ENCODE measurements around the gene EHBP1.

Gene EHBP1

DNA sequence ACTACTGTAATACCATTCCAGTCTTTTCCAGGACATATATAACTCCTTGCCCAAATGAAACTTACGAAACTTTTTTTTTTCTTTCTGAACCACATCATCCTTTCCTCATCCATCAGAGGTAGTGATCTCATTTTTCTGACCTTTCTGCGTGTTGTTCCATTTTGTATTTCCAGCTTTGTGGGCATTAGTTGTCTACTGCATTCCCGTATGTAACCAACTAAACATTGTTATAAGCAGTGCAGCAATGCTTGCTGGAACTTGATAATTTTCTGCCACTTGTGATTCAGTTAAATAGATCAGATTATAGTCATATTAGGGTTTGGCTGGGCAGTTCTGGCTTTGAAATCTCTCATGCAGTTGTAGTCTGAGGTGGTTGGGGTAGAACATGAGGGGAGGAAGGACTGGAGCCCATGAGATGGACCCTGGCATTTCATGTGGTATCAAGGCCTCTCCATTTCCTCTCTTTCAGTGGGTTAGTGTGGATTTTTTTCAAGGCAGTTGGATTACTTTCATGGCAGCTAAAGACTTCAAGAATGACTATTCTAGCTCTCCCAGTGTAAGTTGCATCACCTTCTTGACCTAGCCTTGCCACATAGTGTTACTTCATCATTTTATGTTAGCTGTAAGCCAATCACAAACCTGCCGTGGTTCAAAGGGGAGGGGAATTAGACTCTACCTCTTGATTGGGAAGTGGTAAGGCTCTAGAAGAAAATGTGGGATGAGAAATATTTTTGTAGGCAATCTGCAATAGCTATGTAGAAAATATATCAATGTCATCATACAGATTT, 80.5 kb downstream of the EHBP1 start:
- no peak for DNase-seq

DNA sequence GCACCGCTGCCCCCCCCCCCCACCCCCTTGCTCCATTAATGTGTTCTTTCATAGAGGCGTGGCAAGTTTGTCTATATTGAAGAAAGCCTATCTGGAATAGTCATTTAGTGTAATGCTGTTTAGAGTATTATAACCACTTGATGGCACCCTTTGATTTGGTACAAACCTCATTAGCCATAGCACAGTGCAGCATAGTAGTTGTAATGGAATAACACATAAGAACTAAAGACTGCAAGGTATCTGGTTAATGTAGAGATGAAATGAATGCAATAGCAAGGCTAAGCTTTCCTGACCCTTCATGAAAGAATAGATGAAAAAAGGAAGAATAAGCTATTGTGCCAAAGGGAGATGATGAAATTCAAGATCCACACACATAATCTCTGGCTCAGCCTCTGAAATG, 81.9 kb downstream of the EHBP1 start:
- DNase-seq = no peak

DNA sequence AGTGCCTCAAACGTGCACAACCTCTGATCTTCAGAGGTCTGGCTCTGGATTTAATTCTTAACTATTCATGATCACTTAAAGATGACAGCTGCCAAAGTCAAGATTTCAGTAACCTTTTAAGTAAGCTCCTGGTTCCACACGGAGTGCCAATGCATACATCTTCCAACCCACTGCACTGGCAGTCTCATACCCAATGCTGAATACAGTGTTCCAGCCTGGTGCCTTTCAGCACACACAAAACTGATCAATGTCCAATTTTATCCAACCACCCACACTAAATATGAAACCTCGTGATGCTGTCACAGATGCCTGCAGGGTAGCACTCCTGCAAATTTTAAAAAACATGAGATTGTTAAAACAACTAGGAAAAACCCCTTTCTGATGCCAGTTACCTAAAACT, 84.0 kb downstream of the EHBP1 start:
- DNase-seq = no peak

DNA sequence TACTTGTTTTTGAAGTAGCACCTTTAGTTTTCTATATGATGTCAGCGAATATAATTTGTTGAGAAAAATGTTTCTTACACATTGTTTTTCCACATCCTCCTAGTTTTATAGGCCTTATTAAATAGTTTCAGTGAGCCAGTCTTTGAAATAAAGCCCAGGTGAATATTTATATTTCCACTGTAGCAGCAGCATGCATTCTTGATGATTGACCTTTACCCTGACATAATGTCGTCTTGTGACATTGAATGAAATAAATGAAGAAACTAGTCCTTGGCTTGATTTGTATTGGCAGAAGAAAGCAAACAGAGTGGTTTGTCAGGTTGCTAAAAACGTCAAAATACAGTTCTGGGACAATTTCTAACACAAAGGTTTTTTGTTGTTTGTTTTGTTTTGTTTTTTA, 84.4 kb downstream of the EHBP1 start:
- no peak for DNase-seq

DNA sequence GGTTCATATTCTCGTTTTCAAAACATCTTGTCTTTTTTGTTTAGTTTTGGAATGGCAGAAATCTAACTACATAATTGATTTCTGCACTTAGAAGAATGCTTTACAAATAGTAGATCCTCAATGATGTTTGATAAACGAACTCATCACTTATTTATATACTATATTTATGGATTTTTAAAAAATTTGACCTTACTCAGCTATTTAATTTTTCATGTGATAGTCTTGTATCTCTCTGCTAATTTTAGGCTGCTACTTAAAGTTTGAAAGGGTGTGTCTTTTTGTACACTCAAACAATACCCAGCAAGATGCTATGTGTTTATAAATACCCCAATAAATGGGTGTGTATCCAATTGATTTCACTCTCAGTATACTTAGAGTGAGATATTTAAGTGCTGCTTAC, 86.9 kb downstream of the EHBP1 start:
- no peak for DNase-seq

DNA sequence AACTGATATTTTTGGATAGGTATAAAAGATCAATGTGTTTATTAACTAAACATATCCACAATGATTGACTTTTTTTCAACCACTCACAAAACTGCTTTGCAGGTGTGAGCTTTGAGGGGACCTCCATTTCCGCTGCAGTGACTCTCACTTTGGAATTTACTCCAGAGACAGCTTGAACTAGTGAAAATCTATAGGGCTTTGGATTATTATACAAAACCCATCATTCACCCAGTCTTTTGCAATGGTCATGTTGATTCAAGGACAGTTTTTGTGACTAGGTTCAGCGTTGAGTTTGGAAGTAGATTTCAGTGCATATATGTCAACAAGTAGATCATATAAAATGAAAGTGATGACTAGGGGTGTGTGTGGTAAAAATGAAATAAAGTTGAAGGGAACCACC, 87.7 kb downstream of the EHBP1 start:
- DNase-seq = no peak

DNA sequence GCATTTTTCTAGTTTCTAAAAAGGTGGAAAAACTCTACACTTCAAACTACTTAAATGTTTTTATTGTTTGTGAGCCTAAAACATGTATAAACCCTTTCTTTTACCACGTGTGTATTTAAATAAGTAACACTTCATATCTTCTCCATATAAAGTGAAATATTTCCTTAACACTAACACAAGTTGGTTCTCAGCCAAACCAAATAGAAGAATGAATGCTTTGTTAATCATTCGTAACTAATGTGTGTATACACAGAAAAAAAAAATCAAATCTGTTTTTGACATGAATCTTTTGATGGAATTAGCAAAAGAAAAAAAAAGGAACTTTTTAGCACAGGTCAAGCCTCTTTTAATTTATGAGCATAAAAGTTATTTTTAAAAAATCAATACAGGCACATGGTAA, 89.3 kb downstream of the EHBP1 start:
- no peak for DNase-seq

DNA sequence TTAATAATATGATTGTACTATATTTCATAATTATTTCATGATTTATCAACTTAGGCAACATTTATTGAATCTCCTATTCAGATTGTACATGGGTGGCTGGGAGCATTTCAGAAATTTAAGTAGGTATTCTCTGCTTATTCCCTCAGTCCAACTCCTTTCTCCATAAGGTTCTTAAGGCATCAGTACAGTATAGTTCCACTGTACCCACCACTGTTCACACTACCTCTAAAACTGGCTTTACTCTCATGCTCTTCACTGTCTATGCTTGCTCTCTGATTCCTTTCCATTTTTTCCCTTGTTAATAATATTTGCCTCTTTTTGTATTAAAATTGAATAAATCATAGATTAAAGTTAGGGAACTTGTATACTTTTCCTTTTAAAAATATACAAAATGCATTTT, 89.8 kb downstream of the EHBP1 start:
- DNase-seq = no peak

DNA sequence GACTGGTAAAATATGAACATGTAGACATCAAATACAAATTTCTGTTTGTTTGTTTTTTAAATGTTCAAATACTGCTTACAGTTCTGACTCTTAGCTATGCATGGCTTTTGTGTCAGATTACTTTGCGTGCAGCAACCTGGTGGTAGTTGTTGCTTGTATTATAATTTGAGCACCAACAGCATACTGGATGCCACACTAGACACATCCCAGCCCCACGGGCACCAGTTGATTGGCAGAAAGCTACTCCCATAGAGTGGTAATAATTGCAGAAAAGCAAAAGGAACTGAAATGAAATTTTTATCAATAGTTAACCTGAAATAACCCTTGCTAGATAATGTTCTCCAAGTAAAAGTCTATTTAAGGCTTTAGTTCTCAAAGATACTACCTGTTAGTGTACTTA, 91.6 kb downstream of the EHBP1 start:
- DNase-seq = no peak

DNA sequence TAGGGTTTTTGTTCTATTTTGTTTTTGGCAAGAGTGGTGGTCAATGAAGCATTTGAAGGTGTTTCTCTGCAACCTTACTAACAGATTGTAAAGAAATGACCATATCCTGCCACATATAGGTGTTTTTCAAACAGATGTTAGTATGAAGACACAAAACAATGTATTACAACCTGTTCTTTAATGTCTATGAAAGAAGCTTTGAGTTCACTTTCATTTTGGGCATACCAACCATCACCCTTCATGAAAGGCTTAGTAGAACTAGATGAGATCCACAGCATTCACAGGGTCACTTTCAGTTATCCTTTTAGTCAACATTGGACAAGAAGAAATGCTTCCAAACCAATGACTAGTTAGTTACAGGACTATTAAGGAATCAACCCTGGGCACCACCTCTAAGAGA, 95.1 kb downstream of the EHBP1 start:
- DNase-seq = no peak

DNA sequence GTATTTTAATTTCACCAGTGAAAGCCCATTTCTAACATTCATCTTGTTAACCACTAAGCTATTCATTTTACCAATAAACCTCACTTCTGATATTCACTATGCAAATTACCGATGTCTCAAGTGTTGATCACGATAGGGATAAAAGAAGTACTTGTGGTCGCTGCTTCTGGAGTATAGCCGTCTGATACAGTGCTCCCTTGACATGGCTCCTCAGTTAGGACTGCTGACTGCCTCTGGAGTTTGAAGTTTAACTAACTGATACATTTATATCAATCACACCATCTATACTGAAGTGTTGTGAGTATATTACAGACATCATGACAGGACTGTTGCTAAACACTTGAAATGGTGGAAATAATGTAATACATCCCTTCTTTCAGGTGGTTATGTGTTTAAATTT, 95.6 kb downstream of the EHBP1 start:
- no peak for DNase-seq

DNA sequence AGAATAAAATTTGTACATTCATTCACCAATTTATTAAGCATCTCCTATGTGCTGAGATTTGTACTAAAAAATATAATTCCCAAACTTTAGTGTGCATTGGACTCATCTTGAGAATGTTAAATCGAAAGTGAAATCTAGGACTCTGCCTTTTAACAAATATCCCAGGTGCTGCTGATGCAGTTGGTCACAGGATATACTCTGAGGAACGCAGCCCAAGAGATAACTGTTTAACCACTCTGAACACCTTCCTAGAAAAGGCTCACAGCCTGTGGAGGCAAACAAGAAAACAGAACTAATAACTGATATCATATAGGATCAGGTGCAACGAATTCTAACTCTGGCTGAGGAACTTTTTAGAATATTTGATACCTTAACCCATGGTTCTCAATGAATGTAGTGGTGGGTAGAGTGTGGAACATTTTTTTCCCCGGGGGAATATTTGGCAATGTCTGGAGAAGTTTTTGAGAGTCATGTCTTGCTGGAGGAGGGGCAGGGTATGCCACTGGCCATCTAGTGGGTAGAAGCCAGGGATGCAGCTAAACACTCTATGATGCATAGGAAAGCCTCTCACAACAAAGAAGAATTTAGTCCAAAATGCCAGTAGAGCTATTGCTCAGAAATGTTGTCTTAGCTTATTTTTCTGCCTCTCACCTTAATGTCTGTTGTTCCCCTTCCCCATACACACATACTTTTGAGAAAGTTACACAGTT, 96.5 kb downstream of the EHBP1 start:
- no peak for DNase-seq

DNA sequence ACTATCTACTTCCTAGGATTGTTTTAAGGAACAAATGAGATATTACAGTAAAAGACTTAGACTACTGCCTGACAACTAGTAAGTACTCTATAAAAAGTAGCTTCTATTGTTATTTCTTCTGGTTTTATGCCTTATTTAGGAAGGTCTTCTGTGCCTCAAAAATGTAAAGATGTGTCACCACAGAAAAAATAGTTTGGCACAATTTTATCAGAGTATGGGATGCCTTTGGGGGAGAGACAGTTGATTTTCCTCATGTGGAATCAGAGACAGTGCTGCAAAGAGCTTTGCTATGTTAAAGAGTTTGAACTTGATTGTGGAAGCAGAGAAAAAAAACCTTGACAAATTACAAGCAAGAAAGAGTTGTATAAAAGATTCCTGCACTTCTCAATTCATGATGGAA, 98.4 kb downstream of the EHBP1 start:
- no peak for DNase-seq

DNA sequence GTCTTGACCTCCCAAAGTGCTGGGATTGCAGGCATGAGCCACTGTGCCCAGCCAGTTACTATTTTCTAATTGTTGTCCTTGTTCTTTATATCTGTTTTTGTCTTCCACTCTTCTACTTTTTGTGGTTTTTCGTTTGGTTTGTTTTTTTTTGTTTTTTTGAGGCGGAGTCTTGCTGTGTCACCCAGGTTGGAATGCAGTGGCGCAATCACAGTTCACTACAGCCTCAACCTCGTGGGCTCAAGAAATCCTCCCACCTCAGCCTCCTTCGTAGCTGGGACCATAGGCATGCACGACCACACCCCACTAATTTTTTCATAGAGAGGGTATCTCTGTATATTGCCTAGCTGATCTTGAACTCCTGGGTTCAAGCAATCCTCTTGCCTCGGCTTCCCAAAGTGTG, 100.7 kb downstream of the EHBP1 start:
- no peak for DNase-seq

DNA sequence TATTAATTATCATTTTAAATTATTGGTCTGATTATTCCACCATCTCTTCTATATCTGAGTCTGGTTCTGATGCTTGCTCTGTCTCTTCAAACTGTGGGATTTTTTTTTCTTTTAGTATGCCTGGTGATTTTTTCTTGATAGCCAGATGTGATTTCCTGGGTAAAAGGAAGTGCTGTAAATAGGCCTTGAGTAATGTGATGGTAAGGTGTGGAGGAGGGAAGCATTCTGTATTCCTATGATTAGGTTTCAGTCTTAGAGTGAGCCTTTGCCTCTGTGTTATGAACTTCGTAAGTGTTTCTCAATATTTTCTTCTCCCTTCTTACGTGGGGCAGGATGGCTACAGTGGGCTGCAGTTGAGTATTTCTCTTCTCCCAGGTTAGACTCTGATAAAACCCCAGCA, 103.0 kb downstream of the EHBP1 start:
- DNase-seq = no peak

DNA sequence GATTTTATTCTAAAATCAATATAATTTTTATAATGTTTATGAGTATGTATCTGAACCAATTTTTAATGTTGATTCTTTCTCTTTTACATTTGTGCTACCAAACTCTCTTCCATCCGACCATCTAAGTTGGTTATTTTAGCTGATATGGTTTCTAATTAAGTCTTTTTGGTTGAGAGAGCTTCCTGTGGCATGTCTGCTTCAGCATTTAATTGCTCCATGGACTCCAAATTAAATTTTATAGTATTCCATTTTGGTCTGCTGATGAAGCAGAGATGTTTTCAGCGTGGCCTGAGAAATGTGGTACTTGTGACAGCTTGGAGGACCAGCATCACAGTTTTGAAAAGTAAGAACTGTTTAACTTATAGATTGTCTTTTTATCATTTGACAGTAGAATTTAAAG, 105.6 kb downstream of the EHBP1 start:
- DNase-seq = no peak

DNA sequence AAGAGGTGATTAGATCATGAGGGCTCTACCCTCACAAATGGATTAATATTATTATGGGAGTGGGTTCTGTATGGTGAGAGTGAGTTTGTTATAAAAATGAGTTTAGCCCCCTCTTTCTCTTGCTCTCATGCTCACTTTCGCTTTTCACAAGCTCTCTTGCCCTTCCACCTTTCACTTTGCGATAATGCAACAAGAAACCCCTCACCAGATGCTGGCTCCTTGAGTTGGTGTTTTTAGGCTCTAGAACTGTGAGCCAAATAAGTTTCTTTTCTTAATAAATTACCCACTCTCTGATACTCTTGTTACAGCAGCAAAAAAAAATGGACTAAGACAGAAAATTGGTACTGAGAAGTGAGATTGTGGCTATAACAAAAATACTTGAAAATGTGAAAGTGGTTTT, 106.5 kb downstream of the EHBP1 start:
- DNase-seq = no peak

DNA sequence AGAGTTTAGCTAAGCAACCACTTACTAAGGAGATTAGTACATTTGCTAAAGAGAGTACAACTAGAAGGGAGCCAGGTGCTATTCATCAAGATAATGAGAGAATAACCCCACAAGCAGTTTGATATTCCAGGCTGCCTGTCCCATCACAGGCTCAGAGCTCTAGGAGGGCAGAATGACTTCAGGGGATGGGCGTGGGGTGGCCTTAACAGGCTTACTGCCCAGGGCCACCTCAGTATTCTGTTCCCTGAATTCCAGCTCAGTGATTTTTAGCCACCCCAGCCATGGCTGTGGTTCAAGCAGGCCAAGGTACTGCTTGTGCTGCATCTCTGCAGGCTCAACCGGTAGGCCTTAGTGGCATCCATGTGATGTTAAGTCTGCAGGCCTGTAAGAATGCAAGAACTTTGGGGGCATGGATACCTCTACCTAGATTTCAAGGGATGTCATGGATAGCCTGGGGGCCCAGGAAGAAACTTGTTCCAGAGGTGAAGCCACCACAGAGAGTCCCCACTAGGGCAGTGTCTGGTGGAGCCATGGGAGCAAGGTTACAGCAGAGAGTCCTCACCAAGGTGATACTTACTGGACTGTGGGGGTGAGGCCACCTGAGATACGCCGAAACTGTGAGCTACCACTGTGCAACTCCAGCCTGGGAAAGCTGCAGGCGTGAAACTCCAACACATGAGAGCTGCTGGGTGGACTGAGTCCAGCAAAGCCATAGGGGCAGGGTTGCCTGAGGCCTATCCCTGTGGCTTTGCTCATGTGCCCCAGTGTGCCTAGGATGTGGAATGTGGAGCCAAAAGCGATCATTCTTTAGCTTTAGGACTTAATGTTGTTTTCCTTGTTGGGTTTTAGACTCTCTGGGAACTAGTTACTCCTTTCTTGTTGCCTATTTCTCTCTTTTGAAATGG, 107.7 kb downstream of the EHBP1 start:
- DNase-seq = no peak

DNA sequence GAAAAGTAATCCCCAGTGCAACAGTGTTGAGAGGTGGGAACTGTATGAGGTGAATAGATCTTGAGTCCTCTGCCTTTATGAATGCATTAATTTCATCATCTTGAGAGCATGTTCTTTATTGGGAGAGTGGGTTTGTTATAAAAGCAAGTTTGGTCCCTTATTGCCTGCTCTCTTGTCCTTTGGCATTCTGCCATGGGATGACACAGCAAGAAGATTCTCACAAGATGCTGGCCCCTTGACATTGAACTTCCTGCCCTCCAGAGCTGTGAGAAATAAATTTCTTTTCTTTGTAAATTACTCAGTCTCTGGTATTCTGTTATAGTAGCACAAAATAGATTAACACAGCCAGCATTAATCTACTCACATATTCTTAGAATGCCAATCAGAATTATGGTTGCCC, 108.6 kb downstream of the EHBP1 start:
- DNase-seq = no peak

DNA sequence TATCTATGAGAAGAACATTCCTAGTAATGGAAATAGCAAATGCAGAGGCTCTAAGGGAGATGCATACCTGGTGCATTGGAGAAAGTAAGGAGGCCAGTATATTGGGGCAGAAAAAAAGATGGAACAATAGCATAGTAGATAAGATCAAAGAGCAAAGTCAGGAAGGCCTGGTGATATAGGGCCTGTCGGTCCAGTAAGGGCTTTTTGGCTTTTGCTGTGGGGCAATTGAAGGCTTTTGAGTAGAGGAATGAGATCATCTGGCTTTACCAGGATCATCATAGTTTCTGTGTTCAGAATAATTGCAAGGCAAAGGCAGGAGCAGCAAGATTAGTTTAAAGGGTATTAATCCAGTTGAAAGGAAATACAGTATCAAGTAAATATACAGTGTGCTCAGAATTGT, 111.8 kb downstream of the EHBP1 start:
- DNase-seq = no peak

DNA sequence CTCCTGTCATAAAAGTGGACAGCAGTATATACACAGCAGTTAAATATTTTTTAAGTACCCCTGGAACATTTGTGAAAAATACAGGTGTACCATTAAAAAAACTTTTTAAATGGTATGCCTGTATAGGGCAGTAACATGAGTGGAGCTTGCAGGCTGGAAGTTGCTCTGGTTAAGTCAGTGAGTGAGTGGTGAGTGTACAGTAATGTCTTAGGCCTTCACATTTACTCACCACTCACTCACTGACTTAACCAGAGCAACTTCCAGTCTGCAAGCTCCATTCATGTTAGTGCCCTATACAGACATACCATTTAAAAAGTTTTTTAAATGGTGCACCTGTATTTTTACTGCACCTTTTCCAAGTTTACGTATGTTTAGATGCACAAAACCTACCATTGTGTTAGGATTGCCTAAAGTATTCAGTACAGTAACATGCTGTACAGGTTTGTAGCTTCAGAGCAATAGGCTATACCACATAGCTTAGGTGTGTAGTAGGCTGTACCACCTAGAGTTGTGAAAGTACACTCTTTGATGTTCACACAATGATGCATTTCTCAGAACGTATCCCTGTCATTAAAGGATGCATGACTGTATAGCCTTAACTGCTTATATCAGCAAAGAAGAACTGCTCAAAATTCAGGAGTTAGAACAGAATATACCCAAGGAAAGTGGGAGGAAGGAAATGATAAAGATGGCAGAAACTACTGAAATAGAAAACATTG, 112.6 kb downstream of the EHBP1 start:
- DNase-seq = no peak

DNA sequence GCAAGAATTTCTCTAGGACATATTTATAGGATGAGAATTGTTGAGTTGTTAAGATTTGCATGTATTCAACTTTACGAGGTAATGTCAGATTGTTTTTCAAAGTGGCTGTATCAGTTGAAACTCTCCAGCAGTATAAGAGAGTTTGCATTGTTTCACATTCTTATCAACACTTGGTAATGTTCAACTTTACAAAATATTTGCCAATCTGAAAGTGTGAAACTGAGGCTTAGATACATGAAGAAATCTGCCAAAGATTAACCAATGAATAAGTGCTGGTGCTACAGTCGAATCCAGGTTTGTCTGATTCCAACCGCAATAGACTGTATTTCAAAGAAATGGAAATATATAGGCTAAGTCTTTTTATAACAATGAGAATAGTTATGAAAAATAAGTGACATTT, 117.0 kb downstream of the EHBP1 start:
- DNase-seq = no peak

DNA sequence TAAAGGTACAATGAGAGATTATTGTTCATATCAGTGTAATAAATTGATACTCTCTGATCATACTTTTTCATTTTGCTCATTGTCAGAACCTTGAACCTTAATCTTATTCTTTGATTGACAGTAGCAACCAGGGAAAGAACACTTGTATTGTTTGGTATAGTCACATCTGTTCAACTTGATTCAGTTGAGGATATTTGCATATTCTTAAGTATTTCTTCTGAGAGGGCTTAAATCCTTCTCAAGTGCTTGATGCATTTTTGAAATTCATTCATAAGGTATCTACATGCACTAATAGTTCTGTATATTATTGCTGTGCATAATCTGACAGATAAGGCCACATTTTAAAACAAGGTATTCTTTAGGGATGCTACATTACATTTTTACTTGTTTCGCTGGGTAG, 118.9 kb downstream of the EHBP1 start:
- DNase-seq = no peak
